ENCODE data around the gene MYO1G. TPM values are rescaled to one million over a fixed set of nuclear protein-coding genes. Genes with fewer than 3 reads are reported as not detected.

Gene MYO1G
- total RNA-seq, 1 experiment from 2014 or later, result 0.57 TPM

DNA sequence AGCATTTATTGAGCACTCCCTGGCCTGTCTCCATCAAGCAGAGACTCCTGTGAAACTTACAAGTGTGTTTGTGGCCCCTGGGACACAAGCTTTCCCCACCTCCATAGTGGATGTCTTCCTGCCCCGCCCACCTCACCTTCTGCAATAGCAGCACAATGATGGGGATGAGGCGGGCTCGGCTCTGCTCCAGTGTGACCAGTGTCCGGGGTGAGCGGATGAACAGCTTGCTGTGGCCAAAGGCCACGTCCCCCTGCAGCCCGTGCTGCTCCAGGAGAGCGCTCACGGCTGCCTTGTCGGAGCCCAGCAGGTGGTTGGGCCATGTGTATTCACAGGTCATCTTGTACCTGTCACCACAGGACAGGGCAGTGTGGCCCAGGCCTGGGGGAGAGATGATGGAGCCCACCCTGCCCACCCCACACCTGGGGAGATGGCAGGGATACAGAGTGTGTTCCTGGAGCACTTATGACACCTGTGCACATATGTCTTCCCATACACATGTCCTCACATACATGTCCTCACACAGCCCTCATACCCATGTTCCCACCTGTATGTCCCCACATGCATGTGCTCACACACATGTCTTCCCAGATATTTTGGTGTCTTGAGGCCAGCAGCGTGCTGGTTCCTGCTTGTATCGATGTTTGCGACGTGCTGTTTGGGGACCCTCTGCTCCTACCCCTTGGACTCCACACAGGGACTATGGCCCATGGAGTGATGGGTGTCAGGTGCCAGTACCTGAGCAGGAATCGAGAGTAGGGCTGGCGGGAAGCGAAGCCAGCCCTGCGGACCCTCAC lies 12.7 kb downstream of the MYO1G start:
- Histone ChIP-seq H4K8ac (replicated peaks; ENCODE audit: insufficient read length, low read depth, low read length) (no peak overlapping the region), H4K91ac (ENCODE audit: insufficient read length, low read depth, low read length) (no peak overlapping the region), H3K79me1 (ENCODE audit: insufficient read depth, low read depth, low read length, poor library complexity, severe bottlenecking) (no peaks in the 10 kb centered on the region), H2BK20ac (ENCODE audit: low read depth, low read length, poor library complexity, severe bottlenecking) (no peak overlapping the region), H2BK12ac (ENCODE audit: insufficient read length, low read depth, low read length) (no peak overlapping the region), H3K23ac (ENCODE audit: insufficient read length, low read depth, low read length) (no peak overlapping the region), H2AFZ (ENCODE audit: low read length) (no peak overlapping the region), H3K9ac (ENCODE audit: extremely low read depth, insufficient read length, low read length) (no peak overlapping the region), H3K4me2 (ENCODE audit: insufficient read depth, insufficient read length, low read length) (no peak overlapping the region), H3K4me1 (ENCODE audit: insufficient read depth, low read length) (no peaks in the 10 kb centered on the region), H2BK120ac (ENCODE audit: low read depth, low read length, poor library complexity, severe bottlenecking) (no peak overlapping the region), H3K18ac (ENCODE audit: insufficient read length, low read depth, low read length) (no peak overlapping the region), H2BK5ac (ENCODE audit: insufficient read length, low read length) (no peak overlapping the region), H3K56ac (ENCODE audit: insufficient read length, low read depth, low read length) (no peak overlapping the region), H3K14ac (ENCODE audit: insufficient read depth, low read length) (no peak overlapping the region), H2AK5ac (ENCODE audit: insufficient read length, low read length) (no peak overlapping the region), H3K79me2 (ENCODE audit: insufficient read depth, low read length) (no peaks in the 10 kb centered on the region), H4K5ac (ENCODE audit: insufficient read length, low read depth, low read length) (no peak overlapping the region), H3K27me3 (ENCODE audit: insufficient read depth, low read length) (no peaks in the 10 kb centered on the region; the same call in 1 of the 2 replicates), H3K23me2 (ENCODE audit: insufficient read length, low read depth, low read length, poor library complexity, severe bottlenecking) (no peaks in the 10 kb centered on the region), H3T11ph (ENCODE audit: low read length) (no peak overlapping the region), H4K20me1 (ENCODE audit: control insufficient read depth, insufficient read depth, insufficient read length) (no peaks in the 10 kb centered on the region), H3K27ac (ENCODE audit: insufficient read length, low read depth, low read length) (no peak overlapping the region), H2BK15ac (ENCODE audit: low read depth, low read length) (no peak overlapping the region), H3K4ac (ENCODE audit: low read depth, low read length) (no peak overlapping the region), H3K9me3 (ENCODE audit: control insufficient read depth, low read depth, low read length) (no peaks in the 10 kb centered on the region)
- TF ChIP-seq CTCF (conservative IDR thresholded peaks at IDR 0.05), result no peak
- no peak overlapping the region; a peak in 1 of 7 replicates for H3K27ac Mint-ChIP-seq
- no peak overlapping the region for H3K4me3 Mint-ChIP-seq
- DNase-seq, result peak; percentile 21
- peaks cover 0 to 5% of the 10 kb centered on the region in 2 experiments; a peak in 3 of 4 replicates for H3K4me1 Mint-ChIP-seq
- H3K36me3 Mint-ChIP-seq (ENCODE audit: insufficient read depth in 1 of 3, low read depth in 3 of 3), result no peaks in the 10 kb centered on the region; a peak in 1 of 7 replicates
- no peaks in the 10 kb centered on the region for H3K9me3 Mint-ChIP-seq
- no CpG with 5 or more reads among the region's 18 CpGs for WGBS (ENCODE audit: extremely low coverage, insufficient read length, low lambda C conversion rate)
- H3K27me3 Mint-ChIP-seq (ENCODE audit: low read depth), result peaks cover 16% of the 10 kb centered on the region

Measured in H9 (cell line).